VCaP (cell line): ENCODE measurements around the gene TADA3.

ENCODE experiments used
- H3K27ac ChIP-seq: fragments of 450-650 bp; 2 replicates; pipeline ENCODE4 v1.5.1; 2017
- TF ChIP-seq, protein P1 (sequence below): fragments of 450-650 bp; conservative IDR thresholded peaks from 2 replicates; pipeline ENCODE4 v1.5.1; 2017; ENCODE audit warnings: mild to moderate bottlenecking, moderate library complexity

TADA3 gene

DNA sequence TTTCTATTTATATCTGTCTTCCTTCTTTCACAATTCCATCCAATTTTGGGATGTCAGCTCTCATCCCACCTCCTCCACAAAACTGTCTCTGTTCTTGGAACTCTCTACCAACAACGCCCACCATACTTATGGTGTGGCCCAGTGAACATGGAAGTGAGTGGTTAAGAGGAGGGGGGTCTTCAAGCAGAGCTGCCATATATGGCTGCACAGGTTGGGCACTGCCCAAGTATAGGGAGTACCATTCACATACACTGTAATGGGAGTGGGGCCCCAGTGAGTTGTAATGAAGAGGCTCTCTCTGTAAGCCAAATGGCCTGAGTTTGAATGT, 14.6 kb downstream of the TADA3 start:
- TF ChIP-seq, protein P1, sequence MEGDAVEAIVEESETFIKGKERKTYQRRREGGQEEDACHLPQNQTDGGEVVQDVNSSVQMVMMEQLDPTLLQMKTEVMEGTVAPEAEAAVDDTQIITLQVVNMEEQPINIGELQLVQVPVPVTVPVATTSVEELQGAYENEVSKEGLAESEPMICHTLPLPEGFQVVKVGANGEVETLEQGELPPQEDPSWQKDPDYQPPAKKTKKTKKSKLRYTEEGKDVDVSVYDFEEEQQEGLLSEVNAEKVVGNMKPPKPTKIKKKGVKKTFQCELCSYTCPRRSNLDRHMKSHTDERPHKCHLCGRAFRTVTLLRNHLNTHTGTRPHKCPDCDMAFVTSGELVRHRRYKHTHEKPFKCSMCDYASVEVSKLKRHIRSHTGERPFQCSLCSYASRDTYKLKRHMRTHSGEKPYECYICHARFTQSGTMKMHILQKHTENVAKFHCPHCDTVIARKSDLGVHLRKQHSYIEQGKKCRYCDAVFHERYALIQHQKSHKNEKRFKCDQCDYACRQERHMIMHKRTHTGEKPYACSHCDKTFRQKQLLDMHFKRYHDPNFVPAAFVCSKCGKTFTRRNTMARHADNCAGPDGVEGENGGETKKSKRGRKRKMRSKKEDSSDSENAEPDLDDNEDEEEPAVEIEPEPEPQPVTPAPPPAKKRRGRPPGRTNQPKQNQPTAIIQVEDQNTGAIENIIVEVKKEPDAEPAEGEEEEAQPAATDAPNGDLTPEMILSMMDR, result no peak
- H3K27ac ChIP-seq, result no peak overlapping the region

DNA sequence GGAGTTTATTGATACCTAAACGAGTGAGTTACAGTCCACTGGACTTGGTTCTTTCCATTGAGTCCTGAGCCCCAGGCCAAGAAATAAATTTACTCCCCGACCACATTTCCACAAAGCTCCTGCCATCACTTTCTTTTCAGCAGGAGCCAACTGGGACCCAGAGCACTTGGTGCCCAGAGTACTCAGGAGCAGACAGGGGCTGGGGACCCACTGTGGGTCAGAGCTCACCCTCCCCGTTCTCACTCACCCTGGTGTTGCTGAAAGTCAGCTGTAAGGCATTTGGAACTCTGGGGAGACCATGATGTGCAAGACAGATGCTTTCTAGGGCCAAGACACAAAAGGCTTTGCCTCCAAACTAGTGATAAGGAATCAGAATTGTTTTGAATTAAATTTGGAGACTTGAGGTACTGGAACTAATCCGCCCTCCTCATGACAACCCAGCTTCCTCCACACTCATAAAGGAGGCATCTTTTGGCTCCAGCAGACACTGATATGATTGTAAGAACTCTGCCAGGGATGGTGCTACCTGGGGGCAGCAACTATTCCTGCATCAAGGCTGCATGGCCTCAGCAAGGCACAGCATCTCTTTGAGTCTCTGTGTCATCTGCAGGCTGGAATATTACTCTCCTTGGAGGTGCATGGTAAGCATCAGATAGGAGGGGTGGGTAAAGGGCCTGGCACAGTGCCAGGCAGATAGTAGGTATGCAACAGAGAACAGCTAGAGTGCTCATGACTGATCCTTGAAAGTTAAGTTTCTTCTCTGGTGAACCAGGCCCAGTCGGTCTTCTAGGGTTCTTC, 15.2 kb downstream of the TADA3 start:
- H3K27ac ChIP-seq, result peak overlapping the region; percentile 87
- TF ChIP-seq, protein P1, result no peak

DNA sequence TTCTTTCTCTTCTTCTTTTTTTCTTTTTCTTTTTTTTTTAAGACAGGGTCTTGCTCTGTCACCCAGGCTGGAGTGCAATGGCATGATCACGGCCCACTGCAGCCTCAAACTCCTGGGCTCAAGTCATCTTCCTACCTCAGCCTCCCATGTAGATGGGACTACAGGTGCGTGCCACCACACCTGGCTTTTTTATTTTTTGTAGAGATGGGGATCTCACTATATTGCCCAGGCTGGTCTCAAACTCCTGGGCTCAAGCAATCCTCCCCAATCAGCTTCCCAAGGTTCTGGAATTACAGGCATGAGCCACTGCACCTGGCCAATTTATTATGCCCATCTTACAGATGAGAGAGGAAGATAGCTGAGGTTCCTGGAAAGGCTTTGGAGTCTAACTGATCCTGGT, 21.3 kb downstream of the TADA3 start:
- peak overlapping the region; percentile 89 for H3K27ac ChIP-seq

DNA sequence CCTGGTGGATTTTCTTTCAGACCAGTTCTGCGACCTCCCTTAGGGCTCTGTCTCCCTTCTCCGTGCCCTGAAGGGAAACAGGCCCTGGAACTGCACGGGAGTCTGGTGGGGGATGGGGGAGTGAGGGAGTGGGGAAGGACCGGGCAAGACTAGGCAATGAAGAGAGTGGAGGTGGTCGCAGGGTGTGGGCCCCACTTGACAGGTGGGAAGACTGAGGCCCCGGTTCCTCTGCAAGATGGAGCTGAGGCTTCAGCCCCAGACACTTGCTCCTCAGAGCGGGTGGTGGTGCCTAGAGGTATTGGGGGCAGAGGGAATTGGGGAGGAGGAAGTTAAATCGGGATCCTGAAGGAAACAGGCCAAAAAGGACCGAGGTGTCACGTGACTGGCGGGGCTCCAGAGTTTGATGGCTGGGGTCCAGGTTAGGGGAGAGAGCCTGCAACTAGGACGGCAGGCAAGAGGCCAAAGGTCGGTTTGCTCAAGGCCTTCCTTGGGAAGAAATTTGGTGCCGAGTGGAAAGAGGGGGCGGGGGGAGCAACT, 21.9 kb downstream of the TADA3 start:
- TF ChIP-seq, protein P1, result no peak
- peak overlapping the region; percentile 89 for H3K27ac ChIP-seq

DNA sequence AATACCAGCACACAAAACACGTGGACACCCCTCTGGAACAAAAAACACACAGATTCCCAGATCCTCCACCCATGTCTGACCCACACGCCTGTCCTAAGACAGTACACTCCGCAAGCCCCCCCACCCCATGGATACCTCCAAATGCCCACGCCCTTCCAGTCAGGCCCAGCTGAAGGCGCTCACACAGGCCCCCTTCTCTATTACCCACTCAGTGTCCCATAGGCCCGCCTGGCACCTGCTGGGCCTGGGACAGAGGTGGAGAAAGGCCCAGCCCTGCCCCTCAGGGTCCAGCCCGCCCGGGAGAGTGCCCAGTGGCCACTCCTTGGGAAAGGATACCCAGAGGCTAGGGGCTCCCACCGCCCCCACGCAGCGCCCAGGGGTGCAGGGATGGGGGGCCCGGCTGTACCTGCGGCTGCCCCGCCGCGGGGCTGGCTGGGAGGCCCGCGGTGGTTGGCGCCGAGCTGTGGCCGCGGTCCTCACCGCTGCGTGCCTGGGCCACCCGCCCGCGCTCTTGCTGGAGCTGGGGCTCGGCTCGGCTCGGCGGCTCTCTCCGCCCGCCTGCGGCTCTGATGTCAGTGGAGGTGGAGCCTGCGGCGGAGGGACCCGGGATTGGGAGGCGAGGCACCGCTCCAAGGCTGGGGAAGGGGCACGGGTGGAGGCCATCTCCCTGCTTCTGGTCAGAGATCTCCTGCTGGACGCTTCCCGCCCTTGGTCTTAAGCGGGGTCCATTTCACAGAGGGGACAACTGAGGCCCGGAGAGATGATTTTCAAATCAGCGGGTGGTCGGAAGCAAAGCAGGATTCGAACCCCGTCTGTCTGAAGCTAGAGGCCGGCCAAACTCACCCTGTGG, 22.6 kb downstream of the TADA3 start, which contains the start of gene CAMK1:
TSS of gene CAMK1 (minus strand) at position 522 of the 850 bp plus-strand sequence. CDS start 2,198 bp downstream, outside the sequence.
- TF ChIP-seq, protein P1, result no peak
- H3K27ac ChIP-seq, result peak within 1 kb of the TSS; percentile 89

DNA sequence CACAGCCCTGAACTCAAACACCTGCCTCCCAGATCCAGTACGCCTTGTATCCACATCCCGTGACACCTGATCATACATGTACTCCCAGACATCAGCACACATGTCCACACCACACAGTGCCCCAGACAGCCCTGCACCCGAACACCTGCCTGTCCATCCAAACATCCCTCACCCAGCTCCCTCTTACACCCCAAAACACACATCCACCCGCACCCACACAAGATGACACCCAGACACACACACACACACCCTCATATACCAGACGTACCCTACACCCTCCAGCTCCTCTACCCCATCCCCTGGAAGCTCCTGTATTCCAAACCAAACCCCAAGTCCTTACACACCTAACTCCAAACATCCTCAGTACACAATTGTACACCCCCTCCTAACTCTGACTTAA, 23.3 kb downstream of the TADA3 start:
- TF ChIP-seq, protein P1, result no peak
- H3K27ac ChIP-seq, result peak overlapping the region; percentile 89

DNA sequence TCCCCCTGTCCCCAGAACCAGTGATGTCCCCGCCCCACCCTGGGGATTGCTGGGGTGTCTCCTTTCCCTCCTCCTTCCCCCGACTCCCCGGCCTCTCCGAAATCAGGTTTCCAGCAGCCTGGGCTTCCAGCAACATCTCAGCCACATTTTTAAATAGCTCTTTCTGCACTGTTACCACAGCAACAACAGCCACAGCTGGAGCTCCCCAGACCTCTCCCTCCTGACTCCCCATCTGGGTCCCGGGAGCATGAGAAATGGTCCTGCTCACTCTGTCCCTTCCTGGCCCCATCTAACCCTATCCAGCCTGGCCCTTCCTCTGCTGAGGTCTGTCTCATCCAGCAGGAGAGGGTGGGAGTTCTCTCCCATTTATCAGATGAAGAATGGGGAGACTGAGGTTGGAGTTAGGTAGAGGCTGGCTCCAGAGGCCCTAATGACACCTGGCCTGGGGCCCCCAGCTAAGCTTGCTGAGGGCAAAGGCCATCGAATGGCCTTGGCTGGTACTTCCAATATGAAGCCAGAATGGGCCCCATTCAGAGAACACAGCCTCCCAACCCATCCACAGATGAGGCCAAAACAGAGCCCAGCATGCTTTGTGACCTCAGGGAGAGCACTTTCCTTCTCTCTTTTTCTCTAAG, 24.0 kb downstream of the TADA3 start:
- TF ChIP-seq, protein P1, result no peak
- peak overlapping the region; percentile 89; the same call in 1 of the 2 replicates for H3K27ac ChIP-seq
